ENCODE results near the gene CLDN9.

Gene CLDN9

DNA sequence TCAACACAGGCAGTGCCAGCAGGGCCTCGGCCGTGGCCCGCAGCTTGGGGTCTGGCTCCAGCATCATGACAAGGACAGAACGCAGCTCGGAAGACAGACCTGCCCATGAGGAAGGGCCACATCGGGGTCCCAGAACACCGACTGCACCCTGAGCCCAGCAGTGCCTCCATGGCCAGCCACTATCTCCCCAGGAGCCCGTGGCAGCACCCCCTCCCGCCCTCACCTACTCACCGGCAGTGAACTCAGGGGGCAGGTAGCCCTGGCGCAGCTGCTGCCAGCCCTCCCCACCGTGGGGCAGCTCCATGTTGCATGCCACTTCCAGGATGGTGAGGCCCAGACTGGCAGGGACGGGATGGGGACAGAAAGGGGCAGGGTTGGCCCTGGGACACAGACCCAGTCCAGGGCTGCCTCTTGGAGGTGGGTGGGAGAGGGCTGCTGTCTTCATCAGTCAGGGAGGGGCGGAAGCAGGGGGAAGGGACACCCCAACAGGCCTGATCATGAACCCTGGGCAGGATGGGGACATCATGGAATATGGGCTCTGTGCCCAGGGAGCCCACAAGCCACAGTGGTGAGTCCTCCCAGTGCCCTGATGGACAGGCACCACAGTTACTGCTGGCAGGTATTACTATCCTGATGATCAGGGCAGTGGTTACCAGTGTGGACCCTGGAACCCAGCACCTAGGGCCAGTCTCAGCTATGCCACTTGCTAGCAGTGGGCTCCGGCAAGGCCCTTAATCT is 38.2 kb upstream of the CLDN9 start:
- DNase-seq, result no peak

DNA sequence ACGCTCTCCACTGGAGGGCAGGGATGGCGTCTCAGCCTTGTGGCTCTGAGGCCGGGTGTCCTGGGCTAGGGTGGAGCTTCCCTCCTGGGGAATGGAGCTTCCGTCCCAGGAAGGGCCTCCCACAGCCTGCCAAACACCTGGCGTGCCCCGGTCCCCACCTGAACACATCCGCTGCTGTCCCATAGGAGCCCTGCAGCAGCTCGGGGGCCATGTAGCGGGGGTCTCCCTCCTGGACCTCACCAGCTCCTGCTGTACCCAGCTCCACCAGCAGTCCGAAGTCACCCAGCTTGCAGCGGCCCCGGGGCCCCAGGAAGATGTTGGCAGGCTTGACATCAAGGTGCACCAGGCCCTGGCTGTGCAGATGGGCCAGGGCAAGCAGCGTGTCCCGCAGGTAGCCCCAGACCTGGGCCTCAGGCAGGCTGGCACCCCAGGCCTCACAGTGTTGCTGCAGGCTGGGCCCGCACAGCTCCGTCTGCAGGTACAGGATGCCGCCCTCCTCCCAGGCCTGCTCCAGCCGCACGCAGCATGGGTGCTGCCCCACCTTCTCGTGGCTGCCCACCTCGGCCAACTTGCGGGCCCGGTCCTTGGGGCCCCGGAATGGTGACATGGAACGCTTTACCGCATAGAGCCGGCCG is 37.4 kb upstream of the CLDN9 start:
- DNase-seq, result no peak

DNA sequence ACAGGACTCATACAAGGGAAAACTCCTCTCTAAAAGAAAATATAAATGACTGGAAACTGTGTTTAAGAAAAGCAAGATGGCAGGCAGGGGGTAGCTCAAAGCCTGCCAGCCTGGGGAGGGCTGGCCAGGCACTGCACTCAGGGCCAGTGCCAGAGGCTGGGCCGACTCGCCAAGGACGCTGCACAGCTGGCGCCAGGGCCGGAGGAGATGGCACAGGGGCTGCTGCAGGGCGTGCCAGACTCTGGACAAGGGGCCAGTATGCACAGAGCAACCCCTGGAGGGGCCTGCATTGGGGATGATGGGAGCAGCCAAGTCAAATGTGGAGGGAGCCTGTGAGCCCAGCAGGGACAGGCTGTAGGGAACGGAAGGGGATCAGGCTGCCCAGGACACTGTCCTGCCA is 36.5 kb upstream of the CLDN9 start:
- no peak for DNase-seq

DNA sequence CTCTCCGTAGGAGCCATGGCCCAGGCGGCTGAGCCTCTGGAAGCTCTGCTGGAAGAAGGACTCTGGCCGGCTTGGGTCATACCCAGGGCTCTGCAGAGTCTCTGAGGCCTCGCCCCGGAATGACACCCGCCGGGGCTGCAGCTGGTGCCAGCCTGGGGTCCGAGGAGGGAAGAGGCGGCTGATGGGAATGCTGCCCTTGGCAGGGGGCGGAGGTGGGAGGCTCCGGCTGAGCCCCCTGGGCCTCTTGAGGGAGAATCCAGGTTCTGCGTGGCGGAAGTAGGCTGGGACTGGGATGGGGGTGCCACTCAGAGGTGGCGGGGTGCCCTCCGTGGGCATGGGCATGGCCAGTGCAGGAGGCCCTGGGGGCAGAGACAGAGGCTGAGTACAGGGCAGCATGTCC is 36.0 kb upstream of the CLDN9 start:
- no peak for DNase-seq

DNA sequence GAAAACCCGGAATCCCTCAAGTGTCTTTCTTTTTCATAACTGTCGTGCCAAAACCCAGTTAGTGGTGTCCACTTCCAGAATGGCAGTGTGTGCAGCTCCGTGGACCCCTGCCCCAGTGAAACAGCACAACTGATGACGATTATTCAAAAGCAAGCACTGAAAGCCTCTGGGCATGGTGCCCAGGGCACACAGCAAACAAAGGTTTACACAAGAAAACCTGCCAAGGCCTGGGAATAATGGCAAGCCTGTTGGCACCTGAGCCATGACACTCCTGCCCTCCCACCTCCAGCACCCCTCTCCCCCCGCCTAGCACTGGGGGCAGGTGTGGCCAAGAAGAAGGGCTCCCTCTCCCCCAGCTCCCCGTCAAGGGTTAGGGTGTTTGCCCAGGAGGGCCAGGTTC is 35.3 kb upstream of the CLDN9 start:
- DNase-seq, result no peak

DNA sequence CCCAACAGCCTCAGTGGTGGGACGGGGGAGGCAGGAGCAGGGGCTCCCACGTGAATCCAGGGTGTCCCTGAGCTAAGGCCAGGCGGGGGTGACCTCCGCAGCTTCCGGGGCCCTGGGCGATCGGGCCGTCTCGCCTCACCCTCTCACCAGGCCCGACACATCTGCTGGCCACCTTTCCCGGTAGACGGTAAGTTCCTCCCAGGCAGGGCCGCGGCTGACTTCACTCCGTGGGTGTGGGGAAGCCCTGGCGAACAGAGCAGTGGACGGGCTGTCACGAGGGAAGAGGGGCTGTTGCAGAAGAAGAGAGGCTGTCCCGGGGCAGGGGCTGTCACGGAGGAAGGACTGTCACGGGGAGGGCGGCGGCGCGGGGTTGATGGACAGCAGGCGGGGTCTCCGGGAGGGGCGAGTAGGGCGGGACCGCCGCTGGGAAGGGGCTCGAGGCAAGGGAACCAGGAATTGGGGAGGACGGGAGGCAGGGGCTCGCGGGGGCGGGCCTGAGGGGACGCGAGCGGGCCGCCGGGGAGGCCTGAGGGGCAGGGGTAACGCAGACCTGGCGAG is 33.0 kb upstream of the CLDN9 start:
- no peak for DNase-seq

GRCh38 chr16:2980227-2981176 is 32.2 kb upstream of the CLDN9 start, which contains the start of gene PKMYT1:
PKMYT1 (minus strand) TSS chr16:2980446; CDS start chr16:2979657, 789 bp downstream.
- peak; percentile 87 for DNase-seq

GRCh38 chr16:2981177-2981898 is 31.4 kb upstream of the CLDN9 start:
- DNase-seq, result no peak

DNA sequence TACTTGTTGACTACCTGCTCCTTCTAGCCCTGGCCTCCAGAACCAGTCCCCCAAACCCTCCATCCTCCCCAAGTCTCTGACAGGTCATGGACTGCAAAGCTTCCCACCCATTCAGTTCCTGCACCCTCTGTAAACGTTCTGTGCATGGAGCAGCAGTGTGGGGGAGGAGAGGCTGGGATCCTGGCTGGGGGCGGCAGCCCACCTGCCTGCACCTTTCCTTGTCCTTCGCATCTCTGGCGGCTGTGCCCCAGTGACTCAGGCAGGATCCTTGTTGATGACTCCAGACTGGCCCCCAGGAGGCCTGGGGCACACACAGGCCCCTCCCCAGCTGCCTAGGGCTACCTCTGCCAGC is 30.8 kb upstream of the CLDN9 start:
- no peak for DNase-seq

DNA sequence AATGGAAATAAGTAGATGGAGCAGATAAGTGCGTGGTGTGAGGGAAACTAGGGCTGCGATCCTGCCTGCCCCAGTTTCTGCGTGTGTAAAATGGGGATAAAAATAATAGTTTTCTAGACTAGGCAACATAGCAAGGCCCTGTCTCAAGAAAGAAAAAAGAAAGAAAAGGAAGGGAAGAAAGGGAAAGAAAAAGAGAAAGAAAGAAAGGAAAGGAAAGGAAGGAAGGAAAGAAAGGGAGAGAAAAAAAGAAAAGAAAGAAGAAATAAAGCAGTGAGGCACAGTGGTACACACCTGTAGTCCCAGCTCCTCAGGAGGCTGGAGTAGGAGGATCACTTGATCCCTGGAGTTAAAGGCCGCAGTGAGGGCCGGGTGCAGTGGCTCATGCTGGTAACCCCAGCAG is 30.3 kb upstream of the CLDN9 start:
- no peak for DNase-seq

DNA sequence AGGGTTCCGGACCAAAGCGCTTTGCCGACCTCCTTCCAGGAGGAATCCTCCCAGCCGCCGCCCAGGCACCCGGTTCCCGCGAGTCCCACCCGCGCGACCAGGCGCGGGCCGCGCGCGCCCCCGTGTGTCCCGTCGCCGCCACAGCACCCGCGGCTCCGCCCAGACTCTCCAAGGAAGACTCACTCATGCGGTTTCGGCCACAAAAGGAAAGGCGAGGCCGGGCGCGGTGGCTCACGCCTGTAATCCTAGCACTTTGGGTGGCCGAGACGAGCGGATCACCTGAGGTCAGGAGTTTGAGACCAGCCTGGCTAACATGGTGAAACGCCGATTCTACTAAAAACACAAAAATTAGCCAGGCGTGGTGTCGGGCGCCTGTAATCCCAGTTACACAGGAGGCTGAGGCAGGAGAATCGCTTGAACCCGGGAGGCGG is 29.0 kb upstream of the CLDN9 start:
- DNase-seq, result peak; percentile 81

DNA sequence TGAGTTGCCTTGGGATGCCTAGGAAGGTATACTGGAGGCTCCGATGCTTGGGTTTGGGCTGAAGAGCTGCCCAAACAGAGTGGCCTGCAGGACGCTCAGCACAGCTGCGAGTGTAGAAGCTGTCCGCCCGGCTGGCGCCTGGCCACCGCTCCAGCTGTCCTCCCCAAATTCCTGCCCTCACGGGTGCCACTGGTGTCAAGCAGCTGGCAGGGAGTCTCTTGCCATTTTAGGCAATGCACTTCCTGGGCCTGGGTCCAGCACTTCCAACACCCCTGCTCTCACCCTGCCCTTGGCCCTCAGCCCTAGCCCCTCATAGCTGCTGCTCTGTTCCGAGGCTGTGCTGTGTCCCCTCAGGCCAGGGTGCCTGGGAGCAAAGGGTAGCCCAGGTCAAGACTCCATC is 27.3 kb upstream of the CLDN9 start:
- DNase-seq, result no peak

DNA sequence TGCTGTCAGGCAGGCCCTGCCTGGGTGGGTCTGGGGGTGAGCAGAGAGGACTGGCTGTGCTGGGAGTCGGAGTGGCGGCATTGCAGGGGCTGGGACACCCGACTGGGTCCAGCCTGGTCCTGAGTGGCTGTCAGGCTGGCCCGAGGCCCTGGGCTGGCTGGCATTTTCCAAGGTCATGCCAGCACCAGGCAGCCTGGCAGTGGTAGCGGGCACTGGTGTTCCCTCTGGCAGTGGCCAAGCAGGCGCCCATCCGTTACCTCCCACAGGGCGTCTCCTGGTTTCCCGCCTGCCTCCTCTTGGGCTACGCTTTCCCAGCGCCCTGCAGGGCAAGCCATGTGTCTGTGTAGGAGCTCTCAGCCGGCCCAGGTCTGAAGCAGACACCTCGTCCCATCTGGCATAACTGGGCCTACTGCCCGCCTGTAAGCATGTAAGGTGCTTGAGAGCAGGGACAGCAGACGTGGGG is 26.8 kb upstream of the CLDN9 start:
- DNase-seq, result no peak

- no peak for DNase-seq
Measured at GRCh38 chr16:2986623-2987188, 26.0 kb upstream of the CLDN9 start.

DNA sequence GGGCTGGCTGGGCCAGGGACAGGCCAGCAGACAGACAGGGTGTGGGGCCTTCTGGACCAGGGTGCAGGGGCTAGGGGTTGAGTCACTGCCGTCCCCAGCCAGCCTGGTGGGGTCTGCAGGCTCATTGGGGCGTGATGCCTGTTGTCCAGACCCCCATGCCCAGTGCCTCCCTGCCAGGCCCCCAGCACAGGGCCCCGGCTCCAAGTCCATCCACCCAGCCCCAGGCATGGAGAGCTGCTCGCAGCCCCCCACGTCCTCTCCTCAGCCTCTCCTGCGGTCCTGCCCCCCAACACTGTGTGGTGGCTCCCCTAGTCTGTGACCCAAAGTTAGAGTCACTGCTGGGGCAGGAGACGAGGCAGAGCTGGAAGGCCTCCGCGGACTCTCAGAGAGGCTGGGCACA is 25.4 kb upstream of the CLDN9 start:
- no peak for DNase-seq

DNA sequence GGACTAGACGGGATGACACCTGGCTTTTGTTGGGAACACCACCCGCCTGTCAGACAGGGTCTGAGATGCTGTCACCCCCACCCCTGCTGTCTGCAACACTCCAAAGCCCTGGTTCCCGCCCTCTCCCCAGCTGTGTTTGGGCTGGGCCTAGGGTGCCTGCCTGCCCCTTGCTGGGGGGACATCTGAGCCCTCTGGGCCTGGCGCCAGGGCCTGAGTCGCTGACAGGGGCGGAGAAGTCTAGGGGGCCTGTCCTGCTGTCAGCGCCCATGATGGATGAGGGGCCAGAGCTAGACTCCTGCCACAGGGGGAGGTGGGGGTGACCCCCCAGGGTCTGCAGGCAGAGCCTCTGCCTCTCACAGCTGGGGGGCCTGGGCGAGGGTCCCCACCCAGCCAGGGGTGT is 24.9 kb upstream of the CLDN9 start:
- DNase-seq, result peak; percentile 59

DNA sequence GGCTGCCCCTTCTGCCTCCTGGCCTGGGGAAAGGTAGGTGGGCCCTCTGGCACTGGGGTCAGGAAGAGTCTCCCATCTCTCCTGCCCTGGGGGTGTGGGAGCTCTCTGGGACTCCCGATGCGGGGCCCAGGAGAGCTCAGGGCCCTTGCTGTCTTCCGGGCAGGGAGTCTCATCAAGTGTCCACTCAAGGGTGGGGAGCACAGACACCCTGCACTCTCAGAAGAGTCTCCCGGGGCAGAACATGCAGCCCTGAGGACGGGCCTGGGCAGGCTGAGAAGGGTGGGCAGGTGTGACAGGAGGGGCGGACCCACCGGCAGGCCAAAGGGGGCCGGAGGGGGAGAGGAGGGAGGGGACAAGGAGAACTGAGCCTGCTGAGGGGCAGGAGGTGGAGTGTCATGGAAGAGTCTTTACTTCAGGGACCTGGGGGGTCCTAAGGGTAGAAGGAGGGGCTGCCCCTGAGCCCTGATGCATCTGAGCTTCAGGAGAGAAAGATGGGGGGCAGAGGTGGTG is 24.1 kb upstream of the CLDN9 start:
- DNase-seq, result no peak

DNA sequence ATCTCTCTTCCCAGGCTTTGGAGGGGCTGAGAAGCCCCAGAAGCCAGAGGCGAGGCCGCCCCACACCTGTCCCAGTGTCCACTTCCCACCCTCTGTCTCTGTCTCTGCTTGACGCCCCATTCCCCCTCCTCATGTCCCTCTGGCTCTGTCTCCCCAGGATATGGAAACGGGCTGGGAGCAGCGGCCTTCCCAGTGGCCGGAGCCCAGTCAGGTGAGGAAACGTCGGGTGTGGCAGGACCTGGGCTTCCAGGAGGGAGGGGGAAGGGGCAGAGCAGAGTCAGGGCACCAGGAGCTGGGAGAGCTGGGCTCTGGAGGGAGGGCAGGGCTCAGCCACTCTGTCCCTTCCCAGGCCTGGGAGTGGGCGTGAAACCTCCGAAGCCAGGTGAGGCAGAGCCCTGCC is 21.8 kb upstream of the CLDN9 start:
- DNase-seq, result no peak

DNA sequence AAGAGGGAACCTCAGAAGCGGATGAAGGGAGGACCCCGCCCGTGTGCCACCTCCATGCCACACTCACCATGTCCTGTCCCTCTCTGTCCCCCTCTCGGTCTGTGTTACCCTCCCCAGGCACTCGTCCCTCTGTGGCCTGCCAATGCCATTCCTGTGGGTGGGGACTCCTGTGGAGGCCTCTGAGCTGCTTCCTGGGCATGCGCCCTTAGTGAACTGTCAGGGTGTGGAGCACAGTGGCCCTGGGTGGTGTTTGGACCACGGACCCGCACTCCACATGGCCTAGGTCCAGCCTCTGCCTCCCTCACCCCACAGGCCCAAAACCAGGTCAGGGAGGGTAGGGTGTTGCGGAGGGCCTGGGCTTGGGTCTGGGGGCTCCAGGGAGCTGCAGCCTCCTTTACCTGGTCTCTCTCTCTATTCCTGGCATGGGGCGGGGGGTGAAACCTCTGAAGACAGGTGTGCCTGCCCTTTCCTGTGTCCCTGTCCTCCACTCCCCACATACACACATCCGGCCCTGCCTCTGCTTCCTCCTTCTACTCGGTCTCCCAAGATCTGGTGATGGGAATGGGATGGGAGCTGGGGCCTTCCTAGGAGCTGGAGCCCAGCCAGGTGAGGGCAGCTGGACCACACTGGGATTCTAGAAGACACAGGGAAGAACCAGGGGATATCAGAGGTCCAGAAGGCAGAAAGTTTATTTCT is 21.0 kb upstream of the CLDN9 start:
- DNase-seq, result no peak

- DNase-seq, result no peak
Measured at GRCh38 chr16:2992383-2993081, 20.2 kb upstream of the CLDN9 start.

All from fibroblast of skin of scalp (primary cell).